ENCODE data around the gene DAO.

DNA sequence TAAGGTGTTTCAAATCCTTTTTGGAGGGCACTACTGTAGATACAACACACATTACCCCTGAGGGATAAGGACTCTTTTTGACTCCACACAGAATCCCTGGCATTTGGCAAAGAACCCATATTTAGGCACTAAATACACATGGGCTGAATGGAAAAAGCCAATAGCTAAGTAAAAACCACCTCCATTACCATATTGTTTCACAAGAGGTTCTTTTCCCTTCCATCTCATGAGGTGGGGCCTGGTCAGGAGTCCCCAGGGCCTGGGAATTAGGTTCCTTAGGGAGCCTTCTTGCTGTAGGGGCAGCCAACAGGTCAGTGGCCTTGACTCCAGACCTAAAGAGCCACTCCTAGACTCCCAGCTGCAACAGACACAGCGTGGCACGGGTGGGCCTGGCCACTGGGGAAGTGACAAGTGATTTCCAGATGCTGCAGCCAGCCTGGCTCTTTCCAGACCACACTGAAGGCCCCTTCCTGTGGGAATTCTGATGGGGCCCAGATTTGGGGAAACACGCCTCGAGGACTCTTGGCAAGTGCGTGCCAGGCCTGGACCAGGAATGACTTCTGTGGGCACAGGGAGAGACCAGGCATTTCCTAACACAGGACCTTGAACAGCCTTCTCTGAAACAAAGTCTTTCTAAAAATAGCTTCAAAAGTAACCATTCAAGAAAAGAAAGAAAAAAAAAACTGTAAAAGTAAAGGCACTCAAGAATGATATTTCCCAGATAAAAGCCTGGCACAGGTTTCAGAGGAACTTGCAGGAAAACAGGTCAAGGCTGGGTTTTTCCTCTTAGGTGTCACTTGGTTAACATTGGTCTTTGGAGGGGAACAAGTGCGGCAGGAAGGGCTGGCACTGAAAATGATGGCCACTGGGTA, 40.6 kb upstream of the DAO start:
- TF ChIP-seq CTCF (IDR thresholded peaks at IDR 0.05; ENCODE audit: borderline replicate concordance, extremely low read depth, low read length, poor library complexity, severe bottlenecking), result no peak
- no peak for TF ChIP-seq EZH2 (IDR thresholded peaks at IDR 0.05; ENCODE audit: borderline replicate concordance, low read depth, low read length, severe bottlenecking)

All from DND-41 (cell line).